Omental fat pad (tissue), 4 donors: ENCODE measurements around the gene UNKL. TPM values are rescaled to one million over a fixed set of nuclear protein-coding genes. Genes with fewer than 3 reads are reported as not detected.

ENCODE experiments used
- ATAC-seq: fragments of 150-250 bp; one replicate; pipeline ENCODE4 v1.9.1; 2016; ENCODE audit warnings: mild to moderate bottlenecking, moderate library complexity; ENCODE audit not compliant: low FRiP score
- DNase-seq: peaks from one replicate; pipeline ENCODE4 v3.0.0-alpha.2; 2019; ENCODE audit warnings: low spot score
- CTCF ChIP-seq, 3 donors: fragments of 450-650 bp; IDR thresholded peaks; one replicate each; pipeline ENCODE4 v1.5.1; 2016 to 2017; ENCODE audit warnings: antibody characterized with exemption in 3 of 3, mild to moderate bottlenecking in 3 of 3, moderate library complexity in 2 of 3
- total RNA-seq, 4 donors: library from RNA; depleted of rRNA; stranded (reverse); fragments of >200 nt; gene quantifications; one replicate each; pipeline ENCODE4 v1.1.0, GENCODE V29; 2016

Gene UNKL
- total RNA-seq, 4 donors from 2014 or later = 8.6 to 36.9 (median 14.2) TPM

GRCh38 chr16:1342526-1343427 is 71.7 kb downstream of the UNKL start:
- TF ChIP-seq CTCF (IDR thresholded peaks at IDR 0.05) = no peak
- peak; percentile 78 for DNase-seq
- peak; percentile 97 for ATAC-seq

GRCh38 chr16:1341495-1342420 is 72.7 kb downstream of the UNKL start:
- DNase-seq = no peak
- no peak for ATAC-seq
- TF ChIP-seq CTCF (IDR thresholded peaks at IDR 0.05) = no peak

- DNase-seq = no peak
- TF ChIP-seq CTCF (IDR thresholded peaks at IDR 0.05) = no peak
- ATAC-seq = no peak
Observed at GRCh38 chr16:1340730-1341494, 73.6 kb downstream of the UNKL start.

GRCh38 chr16:1338855-1339675 is 75.4 kb downstream of the UNKL start:
- DNase-seq (no peak), ATAC-seq (no peak)
- TF ChIP-seq CTCF (IDR thresholded peaks at IDR 0.05) = no peak

- ATAC-seq (no peak), DNase-seq (no peak)
- no peak for TF ChIP-seq CTCF (IDR thresholded peaks at IDR 0.05)
Observed at GRCh38 chr16:1338119-1338730, 76.3 kb downstream of the UNKL start.
